Endothelial cell of umbilical vein (primary cell): ENCODE data around the gene CCR7. TPM values are rescaled to one million over a fixed set of nuclear protein-coding genes. Genes with fewer than 3 reads are reported as not detected.

ENCODE experiments used
- BruUV-seq: library from RNA; stranded (reverse); fragments of 400-500 nt; replicated peaks from 2 replicates; lab custom pipeline; 2021; lab: Mats Ljungman, UMichigan
- CTCF ChIA-PET: fragments of 300-600, 350-600 bp; sonication (Branson Sonifier 250); formaldehyde crosslinking; loops from one replicate; lab custom pipeline; 2021; ENCODE audit warnings: antibody characterized with exemption, inconsistent platforms; lab: Charles Lee
- POLR2A ChIA-PET: fragments of 300-600, 350-600 bp; sonication (Branson Sonifier 250); formaldehyde crosslinking; loops from one replicate; lab custom pipeline; 2021; ENCODE audit warnings: antibody characterized with exemption, inconsistent platforms; lab: Charles Lee
- DNase-seq: peaks from one replicate; pipeline ENCODE4 v3.0.0-alpha.2; 2011; ENCODE audit warnings: low read depth, low spot score
- FAIRE-seq: peaks from 2 replicates; lab custom pipeline; 2011; peaks lifted over from hg19 to GRCh38; lab: Jason Lieb, UNC
- H2AFZ ChIP-seq: 2 replicates; pipeline ENCODE4 v1.6.0; 2012; ENCODE audit warnings: low read depth, low read length, control low read depth, inconsistent platforms
- H3K27ac ChIP-seq: 2 replicates; pipeline ENCODE4 v1.5.1; 2011; ENCODE audit warnings: low read depth, mild to moderate bottlenecking, control low read depth, low read length, moderate library complexity; ENCODE audit not compliant: insufficient read depth
- H3K27me3 ChIP-seq, 2 experiments: 2 replicates each; pipeline versions ENCODE4 v1.6.0 to v1.6.1; 2011; ENCODE audit warnings: low read length in 2 of 2, mixed read lengths in 1 of 2; ENCODE audit not compliant: control insufficient read depth in 2 of 2, insufficient read depth in 2 of 2
- H3K36me3 ChIP-seq, 2 experiments: 2 replicates in 1 of 2; 3 replicates in 1 of 2; pipeline ENCODE4 v1.5.1; 2011; ENCODE audit warnings: low read length in 2 of 2, mild to moderate bottlenecking in 1 of 2, moderate library complexity in 1 of 2; ENCODE audit not compliant: control insufficient read depth in 2 of 2, insufficient read depth in 2 of 2; ENCODE audit errors: extremely low read depth in 1 of 2
- H3K4me1 ChIP-seq: 3 replicates; pipeline ENCODE4 v1.5.1; 2011; ENCODE audit warnings: mild to moderate bottlenecking, low read length; ENCODE audit not compliant: control insufficient read depth, insufficient read depth; ENCODE audit errors: extremely low read depth
- H3K4me2 ChIP-seq: 2 replicates; pipeline ENCODE4 v1.6.1; 2011; ENCODE audit warnings: low read length, control low read depth, mixed read lengths; ENCODE audit not compliant: insufficient read depth
- H3K4me3 ChIP-seq, 3 experiments: fragments of 200-600 bp in 1 of 3; sonication (generic), shearing (Covaris generic) in 1 of 3; replicated peaks in 1 of 3; 2 replicates each; pipeline ENCODE4 v1.5.1; 2011 to 2016; ENCODE audit warnings: control low read depth in 3 of 3, low read length in 3 of 3, mild to moderate bottlenecking in 2 of 3, inconsistent platforms in 1 of 3, low read depth in 1 of 3, moderate library complexity in 1 of 3; ENCODE audit not compliant: insufficient read depth in 1 of 3
- H3K79me2 ChIP-seq: 2 replicates; pipeline ENCODE4 v1.6.0; 2012; ENCODE audit warnings: low read length, inconsistent platforms; ENCODE audit not compliant: control insufficient read depth, insufficient read depth
- H3K9ac ChIP-seq: replicated peaks from 2 replicates; pipeline ENCODE3; 2011; ENCODE audit warnings: low read length, control low read depth; ENCODE audit not compliant: insufficient read depth; ENCODE audit errors: extremely low read depth
- H3K9me1 ChIP-seq: replicated peaks from 3 replicates; pipeline ENCODE4 v1.6.0; 2011; ENCODE audit warnings: mild to moderate bottlenecking, low read length; ENCODE audit not compliant: control insufficient read depth, insufficient read depth; ENCODE audit errors: extremely low read depth
- H3K9me3 ChIP-seq: replicated peaks from 2 replicates; pipeline ENCODE4 v1.5.1; 2012; ENCODE audit warnings: low read length, inconsistent platforms; ENCODE audit not compliant: control insufficient read depth, insufficient read depth
- H4K20me1 ChIP-seq: replicated peaks from 2 replicates; pipeline ENCODE3; 2011; ENCODE audit warnings: mild to moderate bottlenecking, low read length; ENCODE audit not compliant: control insufficient read depth, insufficient read depth; ENCODE audit errors: extremely low read depth
- FOS ChIP-seq: IDR thresholded peaks from 2 replicates; pipeline ENCODE4 v1.6.1; 2011; ENCODE audit warnings: mild to moderate bottlenecking, low read length, moderate library complexity, borderline replicate concordance; ENCODE audit not compliant: insufficient read depth
- GATA2 ChIP-seq: IDR thresholded peaks from 2 replicates; pipeline ENCODE4 v1.7.0; 2011; ENCODE audit warnings: low read depth, mild to moderate bottlenecking, moderate library complexity, mixed read lengths, low read length; ENCODE audit not compliant: insufficient read length, insufficient read depth
- POLR2A ChIP-seq: IDR thresholded peaks from 2 replicates; pipeline ENCODE4 v1.6.1; 2012; ENCODE audit warnings: low read depth, mild to moderate bottlenecking, control low read depth, low read length
- POLR2AphosphoS5 ChIP-seq: IDR thresholded peaks from 2 replicates; pipeline ENCODE4 v1.6.1; 2012; ENCODE audit warnings: low read depth, mild to moderate bottlenecking, control low read depth, low read length, moderate library complexity; ENCODE audit not compliant: insufficient read depth
- dilution Hi-C: fragments of 300-500 bp; cut with MboI; formaldehyde crosslinking; loops from one replicate; pipeline ENCODE4 v1.15.0; 2019; ENCODE audit warnings: low sequenced_read_pairs; ENCODE audit not compliant: extremely low pct_ligation_motif_present
- intact Hi-C: fragments of 100-400 bp; cut with micrococcal nuclease; formaldehyde crosslinking; loops from one replicate; pipeline ENCODE4 v1.10.0; 2022
- polyA plus RNA-seq, 4 experiments: library from polyadenylated mRNA; depleted of rRNA in 3 of 4; stranded (reverse) in 3 of 4; unstranded in 1 of 4; fragments of >200 nt; gene quantifications; 2 replicates each; pipeline versions ENCODE4 v1.2.1 to v1.2.3, GENCODE V29; 2011 to 2012; ENCODE audit warnings: missing spikeins in 1 of 4
- total RNA-seq: library from RNA; stranded (reverse); gene quantifications from 2 replicates; pipeline ENCODE4 v1.2.3, GENCODE V29; 2021

The CCR7 gene
- total and polyA plus RNA-seq, 2 donors (not counting 3 experiments of a cell fraction or from before 2014, with no cell fraction given): 0.18 TPM; not detected in 1

GRCh38 chr17:40548982-40549685 is 16.1 kb downstream of the CCR7 start:
- POLR2A ChIA-PET: no interaction called here
- intact Hi-C loops: no loop called here

GRCh38 chr17:40548491-40548981 is 16.7 kb downstream of the CCR7 start:
- H3K36me3 ChIP-seq: no peaks in the 10 kb centered on the region
- CTCF ChIA-PET: interaction anchor here (0.8 to 3.6 kb wide), 7 partner anchors 8 to 134 kb away, joined by 3 to 35 read pairs (median 3); no protein-coding TSS in a partner anchor
- peaks cover 16% of the 10 kb centered on the region for H3K4me1 ChIP-seq
- no peaks in the 10 kb centered on the region for H3K9me1 ChIP-seq
- H3K27me3 ChIP-seq: no peaks in the 10 kb centered on the region
- no peaks in the 10 kb centered on the region for H4K20me1 ChIP-seq
- H3K9me3 ChIP-seq: no peaks in the 10 kb centered on the region
- no peaks in the 10 kb centered on the region for H3K79me2 ChIP-seq
- intact Hi-C loops: no loop called here
- H3K4me3 ChIP-seq: no peak overlapping the region
- no peak for TF ChIP-seq GATA2
- no peak for TF ChIP-seq POLR2A
- no peak overlapping the region for H3K9ac ChIP-seq
- dilution Hi-C loops: no loop called here
- no peak overlapping the region for H3K4me2 ChIP-seq
- no peak for DNase-seq
- H2AFZ ChIP-seq: peak overlapping the region; percentile 25
- BruUV-seq: no TSS peak
- no peak for FAIRE-seq
- POLR2A ChIA-PET: no interaction called here
- H3K27ac ChIP-seq: no peak overlapping the region

More at GRCh38 chr17:40548982-40549685, 16.1 kb downstream of the CCR7 start:
- TF ChIP-seq FOS (no peak), POLR2AphosphoS5 (peak; percentile 32)
- DNase-seq (peak; percentile 87), FAIRE-seq (peak; percentile 95)
- no peaks in the 10 kb centered on the region for H3K9me3 ChIP-seq
- peaks cover 16% of the 10 kb centered on the region for H3K4me1 ChIP-seq
- no TSS peak for BruUV-seq
- CTCF ChIA-PET: interaction anchor here (0.8 to 3.6 kb wide), 8 partner anchors 8 to 134 kb away, joined by 3 to 35 read pairs (median 3); no protein-coding TSS in a partner anchor
- no peak overlapping the region for H3K4me3 ChIP-seq
- dilution Hi-C loops: no loop called here
- no peak overlapping the region for H3K4me2 ChIP-seq
- no peaks in the 10 kb centered on the region for H3K9me1 ChIP-seq
- H4K20me1 ChIP-seq: no peaks in the 10 kb centered on the region
- no peaks in the 10 kb centered on the region for H3K36me3 ChIP-seq
- H3K27ac ChIP-seq: no peak overlapping the region
- no peaks in the 10 kb centered on the region for H3K79me2 ChIP-seq
- no peaks in the 10 kb centered on the region for H3K27me3 ChIP-seq
- H3K9ac ChIP-seq: no peak overlapping the region
- H2AFZ ChIP-seq: peak overlapping the region; percentile 25
